GM21576 (cell line): ENCODE measurements around the gene XYLT1.

Experiments
- ATAC-seq: cut with Tn5 transposase; IDR thresholded peaks from one replicate; pipeline ENCODE4 v1.9.1; 2021; ENCODE audit warnings: mild to moderate bottlenecking, moderate library complexity; ENCODE audit not compliant: unreplicated experiment

Gene XYLT1

DNA sequence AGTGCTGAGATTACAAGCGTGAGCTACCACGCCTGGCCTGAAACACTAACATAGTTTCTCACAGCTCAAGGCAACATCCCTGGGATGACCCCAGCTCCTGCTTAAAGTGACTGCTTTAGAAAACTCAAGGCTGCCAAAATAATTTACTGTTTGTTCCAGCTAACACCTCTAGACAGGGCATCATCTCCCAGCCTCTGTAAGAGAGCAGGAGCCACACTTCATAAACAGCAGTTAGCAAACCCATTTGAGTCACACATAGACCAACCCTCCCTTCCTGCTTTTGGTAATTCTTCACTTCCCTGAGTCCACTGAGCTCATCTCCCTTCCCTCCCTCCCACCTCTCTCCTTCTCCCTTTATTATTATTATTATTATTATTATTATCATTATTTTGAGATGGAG lies 201.3 kb downstream of the XYLT1 start:
- no peak for ATAC-seq

DNA sequence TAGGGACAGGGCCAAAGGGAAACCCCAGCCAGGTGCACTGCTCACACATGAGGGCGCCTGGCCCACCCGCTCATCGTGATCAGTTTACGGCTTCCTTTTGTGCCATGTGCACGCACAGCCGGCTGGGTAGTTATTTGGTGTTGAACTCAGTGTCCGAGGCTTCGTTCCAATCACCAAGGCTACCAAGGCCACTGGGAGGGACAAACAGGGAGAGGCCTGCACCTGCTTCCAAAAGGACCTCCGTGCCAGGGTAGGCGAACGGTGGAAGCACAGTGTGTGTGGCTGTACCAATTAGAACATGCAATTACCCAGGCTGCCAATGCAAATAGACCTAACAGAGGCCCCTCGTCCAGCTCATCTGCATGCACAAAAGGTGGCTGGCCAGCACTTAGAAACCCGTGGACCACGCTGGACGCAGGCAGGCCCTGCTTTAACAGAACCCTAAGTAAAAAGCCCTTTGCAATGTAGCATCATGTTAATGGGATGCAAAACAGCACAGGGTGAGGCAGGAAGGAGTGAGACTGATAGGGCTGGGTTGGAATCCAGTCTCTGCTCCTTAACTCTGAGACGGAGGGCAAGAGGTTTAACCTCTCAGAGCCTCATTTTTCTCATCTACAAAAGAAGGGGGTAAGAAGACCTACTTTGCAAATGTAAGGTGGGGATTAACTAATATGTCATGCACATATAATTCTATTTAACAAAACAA lies 204.0 kb downstream of the XYLT1 start:
- no peak for ATAC-seq

DNA sequence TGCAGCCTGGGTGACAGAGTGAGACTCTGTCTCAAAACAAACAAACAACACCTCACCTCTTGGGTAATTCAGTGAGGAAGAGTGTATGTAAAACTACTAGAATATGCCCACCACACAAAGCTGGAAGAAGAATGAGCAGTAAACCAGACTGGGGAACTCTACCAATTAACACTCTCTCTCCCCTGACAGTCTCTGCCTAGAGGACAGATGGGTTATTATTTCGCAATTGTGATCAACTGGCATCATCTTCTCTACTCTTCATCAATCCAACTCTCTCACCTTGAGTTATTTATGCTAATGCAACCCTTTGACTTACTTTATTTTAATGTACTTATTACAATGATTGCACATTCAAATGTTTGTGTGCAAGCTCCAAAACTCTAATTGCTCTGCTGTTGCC lies 205.6 kb downstream of the XYLT1 start:
- ATAC-seq, result no peak

DNA sequence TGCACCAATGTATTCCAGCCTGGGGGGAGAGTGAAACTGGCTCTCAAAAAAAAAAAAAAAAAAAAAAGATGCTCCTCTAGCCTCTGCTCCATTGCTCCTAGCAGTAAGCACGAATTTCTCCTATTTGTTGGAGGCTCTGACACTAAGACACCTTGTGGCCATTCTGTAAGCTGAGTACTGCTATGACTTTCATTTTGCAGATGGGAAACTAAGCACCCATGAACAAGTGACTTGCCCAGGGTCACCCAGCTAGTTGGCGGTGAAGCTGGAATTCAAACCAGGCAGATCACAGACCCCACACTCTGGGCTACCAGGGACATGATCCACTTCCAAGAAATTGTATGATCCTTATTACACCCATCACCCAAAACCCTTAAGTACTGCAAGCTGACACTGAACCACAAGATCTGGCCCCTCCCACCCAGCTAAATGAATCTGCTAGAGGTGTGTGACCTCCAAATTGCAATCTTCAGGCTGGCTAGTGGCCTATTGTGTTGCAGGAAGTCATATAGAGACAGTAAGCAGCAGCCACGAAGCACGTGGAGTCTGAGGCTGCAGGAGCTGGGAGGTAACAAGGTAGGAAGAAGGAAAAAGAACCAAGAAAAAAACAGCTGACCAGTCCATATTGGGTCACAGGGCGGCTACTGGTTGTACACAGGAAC lies 209.4 kb downstream of the XYLT1 start:
- no peak for ATAC-seq

DNA sequence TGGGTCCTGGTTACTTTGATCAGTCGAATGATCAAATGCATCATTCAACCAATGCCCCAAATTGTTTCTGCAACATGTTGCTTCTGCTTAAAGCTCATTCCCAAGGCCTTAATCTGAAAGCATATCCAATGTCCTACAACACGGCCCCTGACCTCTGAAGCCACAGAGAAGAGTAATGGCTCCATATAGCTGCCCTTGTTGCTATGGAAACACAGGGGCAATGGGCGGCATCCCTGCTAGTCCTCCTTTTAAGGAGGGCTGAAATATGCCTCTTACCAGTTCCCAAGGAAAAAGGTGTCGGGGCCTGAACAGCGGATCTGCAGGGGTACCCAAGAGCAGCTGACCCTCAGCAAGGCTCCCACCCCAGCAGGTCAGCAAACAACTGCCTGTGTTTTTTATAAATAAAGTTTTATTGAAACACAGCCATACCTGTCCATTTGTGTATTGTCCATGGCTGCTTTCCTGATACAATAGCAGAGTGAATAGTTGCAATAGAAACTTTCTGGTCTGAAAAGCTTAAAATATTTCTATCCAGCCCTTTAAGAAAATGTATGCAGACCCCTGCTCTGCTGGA lies 210.4 kb downstream of the XYLT1 start:
- ATAC-seq, result no peak

DNA sequence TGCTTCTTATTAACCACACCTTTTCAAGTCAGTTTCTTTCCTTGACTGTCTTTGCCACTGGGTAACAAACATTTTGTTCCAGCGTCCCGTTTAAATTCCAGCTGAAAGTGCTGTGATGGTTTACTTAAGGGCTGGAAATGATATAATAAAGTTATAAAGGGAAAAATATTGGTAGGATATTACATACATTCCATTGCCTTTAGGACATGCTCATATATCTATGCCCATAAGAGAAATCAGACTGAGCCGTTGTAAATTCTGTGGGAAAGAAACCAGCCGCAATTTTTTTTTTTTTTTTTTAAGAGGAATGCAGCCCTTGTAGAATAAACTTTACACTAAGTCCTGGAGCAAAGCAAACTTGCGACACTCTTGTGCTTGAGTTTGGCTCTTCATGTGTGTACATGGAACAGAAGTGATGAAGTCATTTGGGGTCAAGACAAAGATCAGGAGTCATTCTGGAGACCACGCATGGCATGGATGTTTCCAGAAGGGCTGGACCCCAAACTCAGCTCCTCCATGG lies 210.9 kb downstream of the XYLT1 start:
- no peak for ATAC-seq

DNA sequence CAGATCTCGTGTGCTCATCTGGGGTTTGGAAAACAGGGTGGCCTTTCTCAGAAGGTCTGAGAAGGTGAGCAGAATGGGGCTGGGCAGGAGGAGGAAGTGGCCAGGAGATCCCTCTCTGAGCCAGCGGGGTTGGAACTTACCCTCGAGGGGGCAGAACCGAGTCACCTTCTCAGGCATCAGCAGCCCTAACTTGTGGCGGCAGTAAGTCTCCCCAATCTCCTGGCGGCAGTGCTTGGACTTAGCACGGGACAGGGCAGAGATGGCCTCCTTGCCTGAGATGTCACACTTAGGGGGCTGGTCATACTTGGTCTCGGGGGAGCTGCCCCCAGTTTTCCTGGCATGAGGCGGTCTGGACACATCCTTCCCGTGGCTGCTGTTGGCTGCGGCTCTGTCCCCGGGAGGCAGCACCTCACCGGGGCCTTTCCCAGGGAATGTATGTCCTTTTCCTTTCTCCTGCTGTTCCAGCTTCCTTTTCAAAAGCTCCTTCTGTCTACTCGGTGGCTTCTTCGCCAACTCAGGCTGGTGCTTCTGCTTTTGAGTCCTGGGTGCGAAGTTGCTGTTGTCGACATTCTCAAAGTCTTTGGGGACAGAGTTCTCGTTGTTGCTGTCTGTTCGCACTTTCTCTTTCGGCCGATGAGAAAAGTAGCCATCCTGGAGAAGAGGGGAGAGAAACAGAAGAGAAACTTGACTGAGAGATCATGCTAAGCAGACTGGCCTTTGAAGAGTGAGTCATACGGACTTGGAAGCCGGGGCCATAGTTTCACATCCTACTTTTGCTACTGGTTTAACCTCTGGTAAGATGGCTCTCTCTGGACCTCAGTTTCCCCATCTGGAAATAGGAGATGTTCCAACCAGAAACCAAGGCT lies 211.7 kb downstream of the XYLT1 start:
- peak; percentile 66 for ATAC-seq

DNA sequence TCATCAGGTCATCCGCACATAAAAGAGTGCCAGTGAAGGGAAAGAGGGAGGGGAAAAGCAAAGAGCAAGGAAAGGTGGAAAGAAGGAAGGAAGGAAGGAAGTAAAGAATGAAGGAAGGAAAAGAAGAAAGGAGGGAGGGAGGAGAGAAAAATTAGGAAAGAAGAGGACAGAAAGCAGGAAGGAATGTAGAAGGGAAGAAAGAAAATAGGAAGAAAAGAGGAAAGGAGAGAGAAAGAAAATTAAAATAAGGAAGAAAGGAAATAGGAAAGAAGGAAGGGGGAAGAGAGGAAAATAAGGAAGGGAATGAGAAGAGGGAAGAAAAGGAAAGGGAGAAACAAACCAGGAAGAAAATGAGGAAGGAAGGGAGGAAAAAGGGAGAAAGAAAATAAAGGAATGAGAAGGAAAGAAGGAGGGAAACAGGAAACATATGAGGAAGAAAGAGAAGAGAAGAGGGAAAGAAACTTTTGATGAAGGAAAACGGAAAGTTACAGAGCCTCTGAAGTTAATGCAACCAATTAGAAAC lies 212.6 kb downstream of the XYLT1 start:
- no peak for ATAC-seq

DNA sequence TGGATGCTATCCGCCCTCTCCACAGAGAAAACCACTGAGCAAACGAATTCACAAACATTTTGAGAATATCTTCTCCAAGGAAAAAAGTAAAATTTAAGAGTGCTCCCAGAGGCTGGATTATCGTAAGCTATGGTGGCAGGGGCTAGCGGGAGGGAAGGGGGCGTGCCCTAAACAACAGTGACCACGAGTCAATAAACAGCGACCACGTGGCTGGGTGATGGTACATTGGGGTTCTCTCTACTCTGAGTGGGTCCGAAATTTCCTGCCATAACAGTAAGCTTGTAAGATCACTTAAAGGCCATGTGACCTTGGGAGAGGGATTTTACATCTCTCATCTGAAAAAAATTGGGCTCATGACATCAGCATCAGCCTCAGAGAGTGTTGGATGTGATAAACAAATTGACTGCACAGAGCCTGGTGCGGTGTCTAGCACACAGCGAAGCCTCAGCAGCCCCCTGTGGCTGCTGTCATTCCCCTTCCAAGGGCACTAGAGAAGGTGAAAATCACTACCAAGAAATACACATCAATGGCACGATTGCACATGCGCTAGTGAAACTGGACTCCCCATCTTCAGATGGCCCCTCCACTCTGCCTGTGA lies 213.2 kb downstream of the XYLT1 start:
- no peak for ATAC-seq

DNA sequence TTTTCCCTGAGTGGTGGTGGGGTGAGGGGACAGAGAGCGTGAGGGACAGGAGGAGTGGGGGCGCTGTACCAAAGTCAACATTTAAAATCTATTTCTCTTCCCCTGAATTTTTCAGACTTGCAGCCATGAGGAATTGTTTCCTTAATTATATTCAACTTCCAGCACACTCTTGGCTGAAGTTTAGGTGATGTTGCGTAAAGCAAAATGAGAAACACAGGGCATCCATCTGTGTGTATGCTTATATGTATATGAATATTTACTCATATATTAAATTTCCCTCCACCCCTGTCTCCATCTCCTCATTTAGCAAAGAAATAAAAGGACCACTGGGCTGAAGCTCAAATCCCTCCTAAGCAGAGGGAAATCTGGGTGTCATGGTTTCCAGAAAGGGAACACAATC lies 218.1 kb downstream of the XYLT1 start:
- no peak for ATAC-seq

DNA sequence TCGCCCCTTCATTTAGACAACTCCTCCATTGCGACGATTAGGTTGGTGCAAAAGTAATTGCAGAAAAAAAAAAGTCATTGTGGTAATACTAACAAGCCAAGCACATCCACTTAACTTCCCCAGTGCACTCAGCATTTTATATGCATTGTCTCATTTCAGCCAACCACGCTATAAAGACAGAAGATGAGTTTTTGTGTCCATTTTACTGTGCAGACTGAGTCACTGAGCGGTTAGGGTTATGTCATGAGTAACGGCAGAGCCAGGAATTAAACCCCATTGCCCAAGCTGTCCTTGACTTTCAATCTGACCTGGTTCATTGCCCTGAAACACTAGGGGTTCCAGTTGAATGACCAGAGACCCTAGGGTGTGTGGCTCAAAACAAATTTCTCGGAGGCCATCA lies 218.7 kb downstream of the XYLT1 start:
- no peak for ATAC-seq

DNA sequence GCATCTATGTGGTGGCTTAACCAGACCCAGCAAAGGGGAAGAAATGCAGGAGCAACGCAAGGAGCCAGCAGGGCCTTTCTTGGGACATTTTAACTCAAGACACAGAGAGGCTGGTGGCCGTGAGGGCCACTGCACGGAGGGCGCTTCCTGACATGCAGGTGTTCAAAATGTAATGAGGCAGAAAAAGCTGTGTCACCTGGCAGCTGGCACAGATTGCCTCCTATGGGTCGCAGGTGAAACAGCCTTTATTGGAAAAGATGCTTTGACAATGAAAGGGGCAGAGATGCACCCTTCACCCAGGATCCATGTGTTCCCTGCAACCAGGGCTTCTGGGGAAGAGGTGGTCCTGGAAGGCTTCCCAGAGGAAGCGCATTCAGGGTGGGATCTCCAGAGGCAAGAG lies 219.3 kb downstream of the XYLT1 start:
- ATAC-seq, result no peak

DNA sequence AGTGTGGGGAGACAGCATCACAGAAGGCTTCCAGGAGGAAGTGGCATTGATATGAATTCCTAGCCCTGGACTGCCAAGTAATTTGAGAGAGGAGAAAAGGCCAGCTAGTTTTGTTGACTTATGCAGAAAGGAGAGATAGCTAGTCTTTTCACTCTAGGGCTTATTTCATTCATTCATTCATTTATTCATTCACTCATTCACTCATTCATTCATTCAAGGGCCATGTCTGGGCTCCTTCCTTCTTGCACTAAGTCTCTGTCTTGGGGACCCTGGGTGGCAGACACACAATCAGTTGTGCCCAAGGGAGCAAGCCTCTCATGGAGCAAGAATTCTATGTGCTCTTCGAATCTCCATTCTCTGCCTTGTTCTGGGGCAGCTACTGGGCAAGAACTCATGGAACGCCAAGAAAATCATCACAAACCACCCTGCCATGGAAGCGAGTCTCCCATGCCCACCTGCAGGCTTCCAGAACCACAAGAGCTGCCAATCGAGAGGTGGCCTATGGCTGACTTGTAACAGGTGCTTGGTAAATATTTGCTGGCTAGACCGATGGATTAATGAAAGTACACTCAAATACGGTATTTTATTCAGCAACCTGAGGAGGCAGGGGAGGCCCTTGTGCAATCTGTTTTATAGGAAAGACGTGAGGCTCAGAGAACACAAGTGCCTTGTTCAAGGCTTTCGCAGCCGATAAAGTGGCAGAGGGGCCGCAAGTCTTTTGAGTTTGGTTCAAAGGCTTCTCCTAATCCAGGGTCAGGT lies 223.6 kb downstream of the XYLT1 start:
- no peak for ATAC-seq

DNA sequence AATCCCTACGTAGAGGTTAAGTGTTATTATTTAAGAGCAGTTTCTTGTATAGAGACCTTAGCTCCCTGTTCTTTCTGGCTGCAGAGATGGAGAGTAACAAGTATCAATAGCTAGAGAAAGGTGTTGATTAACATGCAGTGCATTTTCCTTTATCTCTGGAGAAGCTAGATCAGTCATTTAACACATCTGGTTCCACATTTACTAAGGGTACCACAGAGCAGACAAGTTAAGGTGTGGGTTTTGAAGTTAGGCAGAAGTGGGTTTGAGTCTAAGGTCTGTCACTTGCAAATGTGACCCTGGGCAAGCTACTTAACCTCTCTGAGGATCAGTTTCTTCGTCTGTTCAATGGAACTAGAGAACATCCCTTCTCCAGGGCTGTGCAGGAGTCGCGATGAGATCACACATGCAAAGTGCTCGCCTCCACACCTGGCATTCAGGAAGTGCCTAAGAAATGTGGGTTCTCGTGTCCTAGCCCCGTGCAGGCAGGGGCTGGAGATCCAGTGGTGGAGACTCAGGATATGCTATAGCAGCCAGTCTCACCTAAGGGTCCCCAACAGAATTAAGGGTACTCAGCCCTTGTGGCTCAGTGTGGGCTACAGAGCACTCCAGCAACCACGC lies 224.4 kb downstream of the XYLT1 start:
- ATAC-seq, result no peak

DNA sequence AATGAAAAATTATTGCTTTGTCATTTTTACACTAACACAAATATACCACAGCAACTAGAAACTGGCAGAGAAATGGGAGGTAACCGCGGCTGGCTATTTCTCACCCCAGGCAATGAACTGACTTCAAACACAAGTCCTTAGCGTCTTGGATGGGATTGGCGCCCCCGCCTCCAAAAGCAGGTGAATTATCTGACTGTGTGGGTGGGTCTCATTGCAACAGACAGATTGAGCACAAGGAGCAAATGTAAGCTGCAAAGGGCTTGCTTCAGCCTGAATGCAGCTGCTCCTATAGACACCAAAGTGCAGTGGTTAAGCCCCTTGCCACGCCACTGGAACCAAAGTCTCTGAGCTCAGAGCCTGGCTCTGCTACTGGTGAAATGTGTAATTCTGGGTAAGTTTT lies 225.0 kb downstream of the XYLT1 start:
- ATAC-seq, result no peak

DNA sequence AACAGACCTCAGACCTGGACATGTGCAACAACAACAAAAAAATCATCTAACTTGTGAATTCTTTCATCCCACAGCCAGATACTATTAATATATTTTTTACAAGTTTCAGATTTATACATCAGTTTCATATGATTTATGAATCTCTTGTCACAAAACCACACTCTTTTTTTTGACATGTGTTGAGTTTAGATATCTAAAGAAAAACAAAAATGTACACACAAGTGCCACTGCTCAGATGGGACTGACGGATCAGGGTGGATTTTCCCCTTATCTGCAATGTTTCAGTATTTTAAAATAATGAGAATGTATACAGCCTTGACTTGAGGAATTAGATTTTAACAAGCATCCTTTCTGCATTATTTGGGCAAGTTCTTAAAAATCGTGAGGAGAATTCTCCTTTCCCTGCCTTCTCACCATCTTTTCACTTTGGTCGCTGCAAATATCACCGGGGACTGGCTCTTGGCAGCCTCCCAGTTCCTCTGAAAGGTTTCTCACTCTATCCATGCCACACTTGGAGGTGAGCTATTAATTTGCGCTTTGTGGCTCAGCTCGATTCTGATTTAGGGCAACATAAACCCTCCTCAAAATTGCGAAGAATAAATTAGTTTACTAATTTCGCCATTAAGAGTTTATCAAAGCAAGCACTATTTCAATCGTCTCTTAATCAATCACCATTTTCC lies 225.7 kb downstream of the XYLT1 start:
- no peak for ATAC-seq

DNA sequence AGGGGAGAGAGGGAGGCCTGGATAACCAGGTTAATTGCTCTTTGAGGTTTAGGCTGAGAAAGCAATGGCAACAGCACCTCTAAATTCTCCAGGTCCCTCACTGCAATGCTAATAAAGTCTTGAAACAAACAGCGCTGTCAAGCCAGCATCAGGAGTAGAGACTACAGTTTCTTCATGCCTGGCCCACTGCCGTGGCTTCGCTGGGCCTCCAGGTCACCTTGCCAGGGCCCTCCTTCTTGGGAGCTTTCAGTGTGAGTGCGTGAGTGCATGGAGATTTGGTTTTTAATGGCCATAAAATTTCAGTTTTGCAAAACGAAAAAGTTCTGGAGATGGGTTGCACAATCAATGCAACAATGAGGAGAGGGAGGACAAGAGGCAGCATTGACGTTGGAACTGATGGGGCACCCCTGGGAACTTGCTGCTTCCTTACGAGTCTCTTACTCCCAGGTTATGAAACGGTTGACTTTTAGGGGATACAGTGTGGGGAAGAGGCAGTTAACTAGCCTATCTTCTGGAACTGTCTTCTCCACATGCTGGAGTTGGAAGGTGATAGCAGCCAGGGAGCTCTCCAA lies 229.4 kb downstream of the XYLT1 start:
- no peak for ATAC-seq

DNA sequence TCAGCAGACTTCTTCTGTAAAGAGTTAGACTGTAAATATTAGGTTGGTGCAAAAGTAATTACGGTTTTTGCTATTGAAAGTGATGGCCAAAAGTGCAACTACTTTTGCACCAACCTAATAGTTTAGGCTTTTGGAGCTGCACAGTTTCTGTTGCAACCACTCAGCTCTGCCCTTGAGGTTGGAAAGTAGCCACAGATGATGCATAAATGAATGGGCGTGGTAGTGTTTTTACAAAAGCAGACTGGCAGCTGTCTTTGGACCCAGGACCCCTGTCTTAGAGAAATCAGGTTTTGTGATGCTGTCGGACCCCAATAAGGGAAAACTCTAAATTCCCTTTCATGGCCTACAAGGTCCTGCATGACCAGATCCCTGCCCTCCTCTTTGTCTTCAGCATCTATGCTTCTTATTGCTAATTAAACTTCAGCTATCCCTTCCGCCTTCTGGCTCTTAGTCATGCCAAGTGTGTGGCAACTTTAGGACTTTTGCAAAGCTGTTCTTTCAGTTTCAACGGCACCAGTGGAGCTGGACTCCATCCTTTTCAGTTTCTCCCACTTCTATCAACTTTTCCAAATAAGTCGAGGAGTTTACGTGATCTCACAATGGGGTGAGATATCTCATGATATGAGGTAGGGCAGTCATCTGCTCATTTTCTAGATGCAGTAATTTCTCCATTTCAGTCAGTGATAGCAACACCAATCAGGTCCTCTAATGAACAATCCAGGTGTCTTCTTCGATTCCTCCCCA lies 232.3 kb downstream of the XYLT1 start:
- ATAC-seq, result no peak
